ENCODE measurements around the gene KICS2.

- TF ChIP-seq CTCF (IDR thresholded peaks at IDR 0.05) (no peak), EP300 (IDR thresholded peaks at IDR 0.05) (no peak), POLR2AphosphoS5 (IDR thresholded peaks at IDR 0.05) (no peak), POLR2A (IDR thresholded peaks at IDR 0.05) (no peak)
Measured at GRCh38 chr12:64219145-64219544, 3.0 kb downstream of the KICS2 start.

Data from stomach (tissue), 4 donors.